H1 (cell line): ENCODE data around the gene HNRNPDL. TPM values are rescaled to one million over a fixed set of nuclear protein-coding genes. Genes with fewer than 3 reads are reported as not detected.

Experiments used
- CTCF ChIA-PET: fragments of 300-600 bp; sonication (Branson Sonifier 250); formaldehyde crosslinking; loops from one replicate; lab custom pipeline; 2021; ENCODE audit not compliant: partially characterized antibody; lab: Charles Lee
- POLR2A ChIA-PET: fragments of 300-600 bp; sonication (Branson Sonifier 250); formaldehyde crosslinking; loops from one replicate; lab custom pipeline; 2021; ENCODE audit warnings: inconsistent platforms; ENCODE audit not compliant: partially characterized antibody; lab: Charles Lee
- DNase-seq, 2 experiments: peaks; one replicate each; pipeline versions ENCODE4 v3.0.0 to v3.0.0-alpha.2; 2010 to 2022; ENCODE audit warnings: low spot score in 2 of 2, low read depth in 1 of 2, mixed read lengths in 1 of 2
- FAIRE-seq: peaks from 2 replicates; lab custom pipeline; 2011; peaks lifted over from hg19 to GRCh38; lab: Jason Lieb, UNC
- H2AFZ ChIP-seq: 2 replicates; pipeline ENCODE4 v1.8.1; 2012; ENCODE audit warnings: low read length, inconsistent platforms
- H2AK5ac ChIP-seq: 2 replicates; pipeline ENCODE4 v1.6.1; 2013; ENCODE audit warnings: low read depth, low read length
- H2BK120ac ChIP-seq: replicated peaks from 2 replicates; pipeline ENCODE3; 2013; ENCODE audit warnings: low read depth, low read length, inconsistent platforms
- H2BK12ac ChIP-seq: 2 replicates; pipeline ENCODE4 v1.6.1; 2013; ENCODE audit warnings: low read depth, low read length
- H2BK15ac ChIP-seq: 2 replicates; pipeline ENCODE4 v1.6.1; 2013; ENCODE audit warnings: low read length
- H2BK20ac ChIP-seq: 2 replicates; pipeline ENCODE4 v1.6.1; 2013; ENCODE audit warnings: low read length
- H2BK5ac ChIP-seq: 2 replicates; pipeline ENCODE4 v1.6.1; 2013; ENCODE audit warnings: low read depth, low read length
- H3K14ac ChIP-seq: 2 replicates; pipeline ENCODE4 v1.6.1; 2013; ENCODE audit warnings: inconsistent platforms; ENCODE audit not compliant: insufficient read length
- H3K18ac ChIP-seq: 2 replicates; pipeline ENCODE4 v1.6.1; 2013; ENCODE audit warnings: low read length; ENCODE audit errors: extremely low read depth
- H3K23ac ChIP-seq: 2 replicates; pipeline ENCODE4 v1.6.1; 2013; ENCODE audit warnings: inconsistent platforms; ENCODE audit not compliant: insufficient read length
- H3K23me2 ChIP-seq: 2 replicates; pipeline ENCODE4 v1.6.1; 2013; ENCODE audit warnings: low read depth, low read length
- H3K27ac ChIP-seq: 2 replicates; pipeline ENCODE4 v1.6.1; 2011; ENCODE audit warnings: low read depth, low read length, inconsistent platforms
- H3K27me3 ChIP-seq, 4 experiments: replicated peaks in 1 of 4; 1 replicate in 1 of 4; 2 replicates in 3 of 4; pipeline versions ENCODE4 v1.6.1 to v1.8.1; 2011 to 2013; ENCODE audit warnings: low read length in 3 of 4, mild to moderate bottlenecking in 3 of 4, inconsistent platforms in 2 of 4, mixed read lengths in 2 of 4, moderate library complexity in 1 of 4; ENCODE audit not compliant: control insufficient read depth in 3 of 4, insufficient read depth in 3 of 4; ENCODE audit errors: extremely low read depth in 1 of 4
- H3K36me3 ChIP-seq, 4 experiments: 2 replicates each; pipeline versions ENCODE4 v1.6.1 to v1.8.1; 2011 to 2013; ENCODE audit warnings: mild to moderate bottlenecking in 4 of 4, low read length in 3 of 4, moderate library complexity in 2 of 4, control low read depth in 1 of 4, inconsistent platforms in 1 of 4; ENCODE audit not compliant: insufficient read depth in 4 of 4, control insufficient read depth in 2 of 4
- H3K4ac ChIP-seq: replicated peaks from 2 replicates; pipeline ENCODE3; 2013; ENCODE audit warnings: low read length, low read depth, mixed read lengths, inconsistent platforms; ENCODE audit not compliant: insufficient read length
- H3K4me1 ChIP-seq, 4 experiments: replicated peaks in 1 of 4; 1 replicate in 1 of 4; 2 replicates in 3 of 4; pipeline versions ENCODE4 v1.6.1 to v1.8.1; 2011 to 2013; ENCODE audit warnings: low read length in 3 of 4, inconsistent platforms in 2 of 4, mixed read lengths in 1 of 4; ENCODE audit not compliant: insufficient read depth in 4 of 4, control insufficient read depth in 3 of 4
- H3K4me2 ChIP-seq, 2 experiments: 2 replicates each; pipeline versions ENCODE4 v1.6.1 to v1.8.1; 2011 to 2013; ENCODE audit warnings: low read depth in 2 of 2, low read length in 2 of 2, control low read depth in 1 of 2, inconsistent platforms in 1 of 2, mild to moderate bottlenecking in 1 of 2; ENCODE audit not compliant: insufficient read depth in 1 of 2
- H3K4me3 ChIP-seq, 4 experiments: fragments of 200-600, 300-600 bp in 1 of 4; sonication (generic), shearing (Covaris generic), sonication (Bioruptor Twin) in 1 of 4; 2 replicates each; pipeline versions ENCODE4 v1.5.1 to v1.8.1; 2011 to 2016; ENCODE audit warnings: low read length in 4 of 4, low read depth in 3 of 4, control low read depth in 2 of 4, inconsistent platforms in 2 of 4, mild to moderate bottlenecking in 2 of 4, mixed read lengths in 1 of 4, moderate library complexity in 1 of 4; ENCODE audit not compliant: insufficient read depth in 2 of 4; ENCODE audit errors: extremely low read depth in 1 of 4
- H3K56ac ChIP-seq: replicated peaks from 2 replicates; pipeline ENCODE3; 2013; ENCODE audit warnings: low read depth, mild to moderate bottlenecking, mixed read lengths, low read length, inconsistent platforms; ENCODE audit not compliant: insufficient read length
- H3K79me1 ChIP-seq: 2 replicates; pipeline ENCODE4 v1.6.1; 2013; ENCODE audit warnings: low read depth, low read length, control low read depth
- H3K79me2 ChIP-seq, 2 experiments: 2 replicates each; pipeline versions ENCODE4 v1.6.1 to v1.8.1; 2012 to 2013; ENCODE audit warnings: low read length in 2 of 2, mild to moderate bottlenecking in 2 of 2, inconsistent platforms in 1 of 2; ENCODE audit not compliant: insufficient read depth in 2 of 2, control insufficient read depth in 1 of 2
- H3K9ac ChIP-seq, 4 experiments: replicated peaks in 1 of 4; 1 replicate in 1 of 4; 2 replicates in 3 of 4; pipeline versions ENCODE4 v1.6.1 to v1.8.1; 2011 to 2013; ENCODE audit warnings: low read depth in 3 of 4, low read length in 3 of 4, control low read depth in 2 of 4, mild to moderate bottlenecking in 2 of 4, moderate library complexity in 2 of 4, inconsistent platforms in 1 of 4; ENCODE audit errors: extremely low read depth in 1 of 4
- H3K9me3 ChIP-seq, 2 experiments: 2 replicates each; pipeline versions ENCODE4 v1.6.1 to v1.8.1; 2012 to 2013; ENCODE audit warnings: mild to moderate bottlenecking in 2 of 2, moderate library complexity in 2 of 2, control low read depth in 1 of 2, inconsistent platforms in 1 of 2, low read depth in 1 of 2, low read length in 1 of 2, mixed read lengths in 1 of 2; ENCODE audit not compliant: insufficient read depth in 2 of 2
- H4K20me1 ChIP-seq, 2 experiments: replicated peaks in 1 of 2; 2 replicates each; pipeline versions ENCODE3 to v1.8.1; 2011 to 2013; ENCODE audit warnings: inconsistent platforms in 2 of 2, low read length in 2 of 2, mild to moderate bottlenecking in 1 of 2; ENCODE audit not compliant: insufficient read depth in 2 of 2, control insufficient read depth in 1 of 2
- H4K5ac ChIP-seq: 2 replicates; pipeline ENCODE4 v1.6.1; 2013; ENCODE audit warnings: low read length, low read depth, mixed read lengths, inconsistent platforms; ENCODE audit not compliant: insufficient read length
- H4K8ac ChIP-seq: 2 replicates; pipeline ENCODE4 v1.8.0; 2013; ENCODE audit warnings: mild to moderate bottlenecking, moderate library complexity, low read length, inconsistent platforms; ENCODE audit not compliant: insufficient read depth; ENCODE audit errors: extremely low read depth
- H4K91ac ChIP-seq: replicated peaks from 2 replicates; pipeline ENCODE3; 2013; ENCODE audit warnings: low read length, mixed read lengths, inconsistent platforms; ENCODE audit not compliant: insufficient read length
- RXRA ChIP-seq: IDR thresholded peaks from 2 replicates; pipeline ENCODE4 v1.6.1; 2011; ENCODE audit warnings: low read depth, mild to moderate bottlenecking, low read length, moderate library complexity; ENCODE audit not compliant: insufficient read depth
- TAF7 ChIP-seq: optimal IDR thresholded peaks from 2 replicates; pipeline ENCODE3; 2011; ENCODE audit warnings: low read depth, mild to moderate bottlenecking, inconsistent platforms, low read length, moderate library complexity, borderline replicate concordance
- TEAD4 ChIP-seq: IDR thresholded peaks from 2 replicates; pipeline ENCODE4 v1.6.1; 2012; ENCODE audit warnings: low read depth, low read length, inconsistent platforms, mixed read lengths
- WGBS, 2 experiments: shearing (Covaris generic) in 1 of 2; methylation state at CpG; one replicate each; pipeline versions ENCODE4 v1.1.6 to v1.1.7; 2013 to 2015; ENCODE audit warnings: low lambda C conversion rate in 2 of 2, mixed read lengths in 2 of 2, inconsistent platforms in 1 of 2, low coverage in 1 of 2, missing lambda C conversion rate in 1 of 2; ENCODE audit not compliant: insufficient replicate concordance in 2 of 2, insufficient coverage in 1 of 2, insufficient read length in 1 of 2; ENCODE audit errors: extremely low coverage in 1 of 2, missing lambda C conversion rate in 1 of 2; 5-methylcytosine and 5-hydroxymethylcytosine counted together
- polyA plus RNA-seq, 7 experiments: library from polyadenylated mRNA; depleted of rRNA in 3 of 7; stranded (reverse) in 5 of 7; unstranded in 2 of 7; fragments of >200 nt in 5 of 7; fragments of 200-250 nt in 2 of 7; gene quantifications; 1 replicate in 5 of 7; 2 replicates in 1 of 7; 4 replicates in 1 of 7; pipeline versions ENCODE4 v1.2.1 to v1.2.3, GENCODE V29; 2011 to 2013; ENCODE audit warnings: missing spikeins in 2 of 7, mixed read lengths in 2 of 7
- total RNA-seq: library from RNA; stranded (reverse); fragmentation: NEBNext Ultra II Directional; extraction: Animal tissue kit (Norgen Biotek cat#: 25700); gene quantifications from 2 replicates; pipeline ENCODE4 v1.2.1, GENCODE V29; 2021
- TF ChIP-seq, protein P1 (sequence below): IDR thresholded peaks from 2 replicates; pipeline ENCODE4 v1.6.1; 2011; ENCODE audit warnings: low read length, improper control_type of control experiment

HNRNPDL gene
- total and polyA plus RNA-seq, 2 of the 8 experiments (the other 6 are each of a cell fraction or from before 2014, with no cell fraction given) = 197 to 411 TPM

DNA sequence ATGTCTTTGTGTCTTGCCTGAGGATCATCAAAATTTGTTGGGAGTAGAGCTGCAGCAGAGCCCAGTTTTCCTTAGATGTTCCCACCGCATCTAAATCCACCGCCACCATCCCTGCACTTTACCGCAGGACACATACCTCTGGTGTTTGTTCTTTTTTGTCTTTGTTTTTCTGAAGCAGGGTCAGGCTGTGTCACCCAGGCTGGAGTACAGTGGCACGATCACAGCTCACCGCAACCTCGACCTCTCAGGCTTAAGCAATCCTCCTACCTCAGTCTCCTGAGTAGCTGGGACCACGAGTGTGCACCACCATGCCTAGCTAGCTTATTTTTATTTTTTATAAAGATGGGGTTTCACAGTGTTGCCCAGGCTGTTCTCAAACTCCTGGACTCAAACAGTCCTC lies 4.7 kb upstream of the HNRNPDL start:
- Histone ChIP-seq H4K5ac (no peak overlapping the region), H3K23me2 (no peaks in the 10 kb centered on the region; the same call in 1 of the 2 replicates), H3K56ac (no peak overlapping the region), H2AFZ (no peak overlapping the region), H2BK5ac (no peak overlapping the region), H3K79me2 (peaks cover 85 to 95% of the 10 kb centered on the region in 2 experiments), H3K18ac (no peak overlapping the region), H2BK15ac (no peak overlapping the region), H2BK120ac (no peak overlapping the region), H3K36me3 (peaks cover 0 to 14% (median 3%) of the 10 kb centered on the region in 4 experiments; a peak in 2 of 8 replicates), H3K79me1 (peaks cover 3% of the 10 kb centered on the region; the same call in 1 of the 2 replicates), H3K9ac (no peak overlapping the region), H3K27me3 (no peaks in the 10 kb centered on the region), H2BK20ac (no peak overlapping the region), H3K23ac (no peak overlapping the region), H3K4ac (no peak overlapping the region), H2BK12ac (no peak overlapping the region), H3K4me2 (no peak overlapping the region), H2AK5ac (no peak overlapping the region; the same call in 1 of the 2 replicates), H3K4me1 (peaks cover 0 to 7% (median 0%) of the 10 kb centered on the region in 4 experiments; a peak in 2 of 7 replicates), H4K20me1 (peaks cover 17 to 36% of the 10 kb centered on the region in 2 experiments), H3K27ac (no peak overlapping the region), H4K91ac (no peak overlapping the region), H3K14ac (no peak overlapping the region), H3K9me3 (no peaks in the 10 kb centered on the region), H3K4me3 (no peak overlapping the region), H4K8ac (no peak overlapping the region)
- ChIA-PET POLR2A (interaction anchor here (0.6 to 2.1 kb wide), 5 partner anchors 11 to 346 kb away, joined by 3 to 11 read pairs (median 3); no protein-coding TSS in a partner anchor), CTCF (interaction anchor here (0.6 to 1.8 kb wide), 6 partner anchors 10 to 195 kb away, joined by 3 to 5 read pairs (median 3); no protein-coding TSS in a partner anchor)
- no peak for DNase-seq
- WGBS, 2 experiments = 97% methylated on average over 7 of the region's 7 CpGs; no CpG with 5 or more reads in 1 of the 2 experiments
- FAIRE-seq = no peak
- TF ChIP-seq TAF7 = no peak
- TF ChIP-seq, protein P1, sequence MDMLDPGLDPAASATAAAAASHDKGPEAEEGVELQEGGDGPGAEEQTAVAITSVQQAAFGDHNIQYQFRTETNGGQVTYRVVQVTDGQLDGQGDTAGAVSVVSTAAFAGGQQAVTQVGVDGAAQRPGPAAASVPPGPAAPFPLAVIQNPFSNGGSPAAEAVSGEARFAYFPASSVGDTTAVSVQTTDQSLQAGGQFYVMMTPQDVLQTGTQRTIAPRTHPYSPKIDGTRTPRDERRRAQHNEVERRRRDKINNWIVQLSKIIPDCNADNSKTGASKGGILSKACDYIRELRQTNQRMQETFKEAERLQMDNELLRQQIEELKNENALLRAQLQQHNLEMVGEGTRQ = no peak
- no peak for TF ChIP-seq TEAD4
- TF ChIP-seq RXRA = no peak
